HG03457 (cell line): ENCODE results near the gene VTI1A.

Experiments used
- ATAC-seq: cut with Tn5 transposase; IDR thresholded peaks from one replicate; pipeline ENCODE4 v1.9.1; 2021; ENCODE audit warnings: moderate number of reproducible peaks; ENCODE audit not compliant: unreplicated experiment

The VTI1A gene

DNA sequence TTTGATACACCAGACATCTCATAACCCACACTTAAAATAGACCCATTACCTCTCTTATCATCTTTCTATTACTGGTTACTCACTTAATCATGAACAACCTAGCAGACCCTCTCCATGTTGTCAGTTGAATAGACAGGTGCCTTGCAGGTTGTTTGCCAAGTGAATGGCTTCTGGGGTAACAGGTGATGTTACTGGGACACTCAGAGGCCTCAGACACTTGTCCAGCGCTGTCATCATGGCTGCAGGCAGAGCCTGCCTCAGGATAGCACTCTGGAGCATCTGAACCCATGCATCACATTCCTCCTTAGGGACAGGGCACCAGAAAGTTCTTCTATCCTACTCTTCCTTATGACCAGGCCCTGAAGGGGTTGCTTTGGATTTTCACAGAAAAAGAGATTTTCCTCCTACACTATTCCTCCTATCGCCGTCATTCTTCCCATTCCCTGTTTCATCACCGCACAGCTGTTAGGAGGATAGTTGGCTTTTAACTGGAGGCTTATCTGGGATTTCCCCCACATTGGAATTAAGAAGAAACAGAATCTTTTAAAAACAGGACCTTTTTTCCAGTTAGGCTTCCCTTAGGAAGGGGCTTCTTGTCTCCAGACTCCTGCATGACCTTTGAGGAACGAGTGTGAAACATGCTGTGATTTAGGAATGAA lies 182.1 kb downstream of the VTI1A start:
- no peak for ATAC-seq

DNA sequence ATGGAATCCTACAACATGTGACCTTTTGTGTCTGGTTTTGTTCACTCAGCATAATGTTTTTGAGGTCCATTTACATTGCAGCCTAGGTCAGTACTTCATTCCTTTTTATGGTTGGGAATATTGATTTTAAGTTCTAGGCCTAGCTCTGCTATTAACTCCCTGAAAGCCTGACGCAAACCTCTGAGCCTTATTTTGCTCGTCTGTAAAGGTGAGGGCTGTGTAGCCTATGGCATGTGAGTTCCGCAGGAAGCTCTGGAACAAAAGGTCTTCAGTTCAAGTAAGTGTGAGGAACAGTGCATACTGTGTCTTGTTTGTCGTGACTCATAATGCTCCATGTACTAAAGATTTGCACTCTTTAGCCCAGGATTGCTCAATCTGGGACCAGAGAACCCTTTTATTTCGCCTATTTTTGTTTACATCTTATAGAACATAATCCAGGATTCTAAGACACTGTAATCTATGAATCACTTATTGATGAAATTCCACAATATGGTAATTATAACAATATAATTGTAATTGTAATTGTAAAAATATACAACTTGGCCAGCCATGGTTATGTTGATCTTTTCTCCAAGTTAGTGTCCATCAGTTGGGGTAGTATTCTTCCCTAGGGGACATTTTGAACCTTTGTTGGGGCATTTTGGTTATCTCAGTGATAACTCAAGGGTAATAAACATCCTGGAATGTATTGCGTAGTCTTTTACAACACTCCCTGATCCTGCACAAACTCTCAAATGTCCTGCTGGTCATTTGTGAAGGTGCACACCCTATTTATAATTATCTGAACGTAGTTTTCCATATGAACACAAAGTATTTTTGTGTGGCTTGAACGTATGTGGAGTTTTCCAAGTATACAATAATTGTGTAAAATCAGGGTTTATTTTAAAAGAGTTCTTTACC lies 184.7 kb downstream of the VTI1A start:
- no peak for ATAC-seq

DNA sequence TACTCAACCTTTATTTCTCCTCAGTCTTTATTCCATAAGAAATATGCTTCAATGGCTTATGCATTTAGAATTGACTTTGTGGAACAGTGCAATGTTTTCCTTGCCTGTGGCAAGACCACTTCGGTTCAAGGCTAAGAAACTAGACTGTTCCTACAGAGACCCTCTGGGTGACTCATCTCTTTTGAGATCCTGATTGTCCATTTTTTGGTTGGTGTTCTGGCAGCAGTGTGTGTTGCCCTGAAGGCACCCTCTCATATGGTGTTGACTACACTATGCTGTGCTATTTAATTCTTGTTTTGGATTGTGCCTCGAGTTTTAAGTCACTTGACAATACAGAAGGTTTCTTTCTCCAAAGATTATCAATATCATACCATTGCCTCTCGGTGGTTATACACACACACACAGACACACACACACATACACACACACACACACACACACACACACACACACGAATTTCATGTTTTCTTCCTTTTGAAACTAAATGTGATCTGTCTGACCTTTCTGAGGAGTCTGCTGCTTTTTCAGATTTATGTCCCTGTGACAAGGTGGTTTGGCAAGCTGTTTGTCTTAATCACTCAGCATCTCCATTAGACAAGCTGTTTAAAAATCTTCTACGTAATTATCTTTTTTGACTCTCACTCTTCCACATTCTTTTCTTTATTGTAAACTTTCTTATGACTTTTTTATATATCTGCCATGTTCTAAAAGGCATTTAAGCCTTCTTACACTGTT lies 187.2 kb downstream of the VTI1A start:
- no peak for ATAC-seq

DNA sequence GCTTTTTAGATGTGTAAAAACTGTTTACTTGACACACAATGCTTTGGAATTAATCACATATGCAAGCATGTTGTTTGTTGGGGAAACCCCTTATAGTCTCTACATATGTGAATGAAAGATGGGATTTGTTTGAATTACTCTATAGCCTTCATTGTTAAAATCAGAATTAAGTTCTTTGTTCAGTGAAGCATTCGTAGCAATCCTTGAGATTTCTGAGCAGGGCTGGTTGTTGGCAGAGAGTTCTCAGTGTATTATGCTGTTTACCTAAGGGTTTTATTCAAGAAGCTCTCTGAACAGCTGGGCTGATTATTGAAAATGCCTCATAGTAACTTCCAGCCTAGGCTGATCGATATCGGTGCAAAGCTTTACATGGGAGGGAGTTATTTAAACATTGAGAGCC lies 190.9 kb downstream of the VTI1A start:
- ATAC-seq: no peak

DNA sequence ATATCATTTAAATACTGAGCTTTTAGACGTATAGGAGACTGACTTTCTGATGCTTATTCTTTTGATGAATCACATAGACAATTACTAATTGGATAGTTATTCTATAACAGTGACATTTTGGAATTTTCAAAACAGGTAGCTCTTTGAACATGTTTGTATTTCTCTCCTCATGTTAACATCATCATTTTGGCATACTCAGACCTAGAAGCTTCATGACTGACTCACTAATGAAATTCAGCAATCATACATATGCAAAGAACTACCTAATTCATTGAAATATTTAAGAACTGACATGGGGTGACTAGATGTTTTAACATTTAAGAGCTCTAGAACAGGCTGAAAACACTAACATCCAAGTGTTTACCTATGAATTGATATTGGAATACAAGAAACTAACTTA lies 192.3 kb downstream of the VTI1A start:
- ATAC-seq: no peak

DNA sequence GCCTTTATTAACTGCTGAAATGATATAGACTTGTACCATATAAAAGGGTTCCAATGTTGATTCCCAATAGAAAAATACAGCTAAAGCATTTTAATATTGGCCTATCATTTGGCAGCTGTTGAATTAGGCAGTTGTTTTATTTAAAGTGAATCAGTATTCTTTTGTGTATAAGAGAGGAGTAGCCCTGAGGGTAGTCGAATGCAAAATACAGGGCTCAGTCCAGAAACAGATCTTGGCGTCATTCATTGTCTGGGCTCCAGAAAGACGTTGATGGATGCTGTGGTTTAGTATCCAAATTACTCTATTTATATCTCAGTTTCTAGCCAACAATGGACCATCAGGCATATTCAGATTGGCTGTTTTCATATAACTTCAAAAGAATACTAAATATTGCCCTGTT lies 193.6 kb downstream of the VTI1A start:
- ATAC-seq: no peak

DNA sequence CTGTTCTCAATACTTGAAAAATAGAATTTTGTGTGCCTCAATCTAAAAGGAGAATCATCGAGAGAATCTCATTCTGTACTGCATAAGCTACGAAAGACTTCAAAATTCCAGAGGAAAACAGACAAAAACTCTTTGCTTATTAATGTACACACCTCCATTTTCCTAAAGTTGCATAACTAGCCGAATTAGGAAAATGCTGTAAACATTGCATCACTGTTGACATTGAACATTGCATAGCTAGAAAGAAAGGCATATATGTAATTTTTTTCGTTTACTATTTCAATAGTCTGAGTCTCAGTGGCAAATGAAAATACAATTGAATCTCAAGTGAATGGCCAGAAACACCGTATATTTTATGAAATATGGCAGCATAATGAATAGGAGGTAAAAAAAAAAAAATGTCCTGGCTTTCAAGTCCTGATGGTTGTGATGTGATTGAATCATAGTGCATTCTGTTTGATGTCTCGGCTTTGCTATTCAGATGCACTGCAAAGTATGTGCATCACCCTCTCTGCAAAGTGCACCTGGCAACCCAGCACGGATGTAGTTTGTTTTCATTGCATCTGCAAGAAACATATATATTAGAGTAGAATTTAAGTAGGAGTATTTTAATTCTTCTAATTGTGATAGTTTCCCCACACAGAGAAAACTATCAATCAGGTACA lies 196.7 kb downstream of the VTI1A start:
- ATAC-seq: no peak

DNA sequence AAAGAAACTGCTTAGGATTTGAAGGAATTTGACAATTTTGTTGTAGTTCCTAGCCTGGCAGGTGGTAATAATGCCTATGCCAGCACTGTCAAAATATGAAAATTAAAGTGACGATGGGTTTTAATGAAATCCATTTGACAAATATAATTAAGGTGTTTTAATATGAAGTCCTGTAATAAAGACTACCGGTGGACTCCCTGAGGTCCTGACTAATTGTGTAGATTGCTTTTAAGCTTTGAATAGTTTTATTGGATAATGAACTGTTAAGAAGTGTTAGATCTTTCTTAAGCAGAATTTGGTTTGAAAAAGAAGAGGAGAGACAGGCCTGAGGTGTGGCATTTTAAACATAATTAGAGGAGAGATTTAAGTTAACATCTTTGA lies 197.2 kb downstream of the VTI1A start:
- ATAC-seq: no peak

DNA sequence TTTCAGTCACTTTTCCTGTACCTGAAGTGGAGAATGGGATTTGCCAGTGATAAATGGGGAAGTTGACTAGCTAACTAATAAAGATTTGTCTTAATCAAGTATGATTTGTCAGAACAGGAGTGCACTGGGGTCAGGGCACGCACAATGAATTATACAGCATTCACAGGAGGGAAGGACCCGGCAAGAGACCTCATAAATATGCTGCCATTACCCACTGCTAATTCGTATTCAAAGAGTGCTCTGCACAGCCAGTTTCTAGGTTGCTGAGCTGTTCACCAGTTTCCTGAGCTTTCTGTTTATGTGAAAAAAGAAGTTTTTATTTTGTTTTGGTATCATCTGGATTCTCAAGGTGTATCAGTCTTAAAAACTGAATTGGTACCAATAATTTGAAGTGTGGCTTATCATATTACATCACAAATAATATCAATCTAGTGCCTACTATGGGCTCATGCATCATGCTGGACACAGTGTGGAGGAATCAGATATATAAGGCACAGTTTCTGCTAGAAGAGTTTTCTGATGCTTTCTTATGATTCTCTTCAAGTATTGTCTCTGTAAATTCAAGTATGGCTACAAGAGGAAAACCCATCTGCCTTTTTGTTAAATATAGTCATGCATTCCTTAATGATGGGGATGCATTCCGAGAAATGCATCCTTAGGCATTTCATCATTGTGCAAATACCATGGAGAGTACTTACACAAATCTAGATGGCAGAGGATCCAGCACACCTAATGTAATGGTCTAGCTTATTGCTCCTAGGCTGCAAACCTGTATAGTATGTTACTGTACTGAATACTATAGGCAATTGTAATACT lies 202.2 kb downstream of the VTI1A start:
- no peak for ATAC-seq

DNA sequence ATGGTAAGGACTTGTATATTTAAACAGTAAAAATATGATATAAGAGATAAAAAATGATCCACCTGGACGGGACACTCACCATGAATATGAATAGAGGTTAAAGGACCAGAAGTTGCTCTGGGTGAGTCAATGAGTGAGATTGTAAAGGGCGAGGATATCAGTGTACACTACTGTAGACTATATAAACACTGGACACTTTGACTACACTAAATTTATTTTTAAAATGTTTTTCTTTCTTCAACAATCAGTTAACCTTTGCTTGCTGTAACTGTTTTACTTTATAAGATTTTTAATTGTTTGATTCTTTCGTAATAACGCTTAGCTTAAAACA lies 202.8 kb downstream of the VTI1A start:
- no peak for ATAC-seq

DNA sequence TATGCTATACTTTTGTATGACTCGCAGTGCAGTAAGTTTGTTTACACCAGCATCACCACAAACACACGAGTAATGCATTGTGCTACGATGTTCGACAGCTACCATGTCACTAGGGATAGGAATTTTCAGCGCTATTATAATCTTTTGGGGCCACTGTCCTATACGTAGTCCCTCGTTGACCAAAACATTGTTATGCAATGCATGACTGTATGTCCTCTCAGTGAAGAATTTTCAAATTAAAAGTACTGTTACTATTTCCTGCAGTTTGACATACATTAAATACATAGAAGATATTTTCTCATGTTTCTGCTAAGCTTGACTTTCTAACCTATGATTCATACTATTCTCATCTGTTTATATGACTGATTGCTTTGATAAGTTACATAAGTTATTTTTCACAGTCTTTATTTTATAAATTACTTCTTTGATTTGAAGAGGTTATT lies 203.6 kb downstream of the VTI1A start:
- ATAC-seq: no peak

DNA sequence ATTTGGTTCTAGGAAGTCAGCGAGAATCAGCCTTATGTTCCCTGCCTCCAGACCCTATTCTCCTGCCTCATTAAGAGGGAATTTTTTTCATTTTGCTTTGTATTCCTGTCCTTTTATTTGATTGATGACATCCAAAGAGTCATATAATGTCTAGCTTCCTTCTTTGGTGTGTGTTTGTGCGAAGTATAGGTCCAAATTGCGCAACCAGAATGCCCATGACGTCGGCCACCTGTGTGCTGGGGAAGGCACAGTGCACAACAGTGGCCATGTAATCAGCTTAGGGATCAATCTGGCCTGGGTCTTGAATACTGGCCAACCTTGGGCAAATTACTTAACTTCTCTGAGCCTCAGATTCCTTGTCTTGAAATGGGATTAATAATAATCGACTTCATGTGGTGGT lies 206.2 kb downstream of the VTI1A start:
- no peak for ATAC-seq

DNA sequence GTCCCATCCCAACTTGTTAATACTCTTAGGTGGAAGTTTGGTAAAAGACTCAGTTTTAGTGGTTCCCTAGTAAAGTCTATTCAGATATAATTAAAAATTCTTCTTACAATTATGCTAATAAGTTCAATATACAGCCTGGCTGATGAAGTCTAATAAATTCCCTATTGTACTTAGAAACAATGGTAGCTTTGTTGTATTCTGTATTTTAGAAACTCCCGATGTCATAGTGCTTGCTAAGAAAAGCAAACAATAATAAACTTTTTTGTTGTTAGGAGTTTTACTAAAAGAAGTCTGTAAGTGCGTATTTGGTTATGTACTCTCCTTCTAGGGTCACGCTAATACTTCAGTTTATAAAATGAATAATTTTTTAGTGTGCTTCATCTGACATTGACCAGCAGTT lies 206.8 kb downstream of the VTI1A start:
- no peak for ATAC-seq

DNA sequence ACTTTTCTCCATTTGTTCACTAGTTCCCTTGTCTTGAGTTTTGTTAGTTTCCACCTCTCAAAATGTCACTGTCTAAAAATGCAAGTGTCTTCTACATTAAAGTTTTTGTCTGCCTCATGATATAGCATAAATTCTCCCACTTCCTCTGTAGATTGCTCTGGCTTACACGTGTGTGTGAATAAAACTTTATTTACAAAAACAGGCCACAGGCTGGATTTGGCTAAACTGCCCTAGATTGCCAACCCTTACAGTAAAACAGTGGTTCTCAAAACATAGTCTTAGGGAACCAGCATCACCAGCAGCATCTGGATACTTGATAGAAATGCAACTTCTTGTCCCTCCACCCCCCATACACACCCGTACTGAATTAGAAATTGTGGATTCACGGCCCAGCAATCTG lies 207.8 kb downstream of the VTI1A start:
- ATAC-seq: no peak

DNA sequence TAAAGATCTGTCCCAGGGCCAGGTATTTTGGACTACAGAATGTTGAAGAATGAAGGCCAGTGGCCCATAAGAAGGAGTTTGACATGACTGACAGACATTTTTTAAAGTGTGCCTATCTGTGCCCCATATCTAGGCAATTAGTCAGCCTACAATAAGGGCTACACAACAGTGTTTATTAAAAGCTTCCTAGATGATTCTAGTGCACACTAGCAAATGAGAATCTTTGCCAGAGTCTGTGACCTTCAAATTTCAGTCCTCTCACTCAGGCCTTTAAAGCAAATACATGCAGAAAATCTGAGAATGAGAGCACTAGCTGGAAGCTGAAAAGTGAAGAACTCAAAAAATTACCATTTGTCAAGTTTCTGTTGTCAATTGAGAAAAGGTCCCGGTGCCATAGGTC lies 208.7 kb downstream of the VTI1A start:
- ATAC-seq: no peak

DNA sequence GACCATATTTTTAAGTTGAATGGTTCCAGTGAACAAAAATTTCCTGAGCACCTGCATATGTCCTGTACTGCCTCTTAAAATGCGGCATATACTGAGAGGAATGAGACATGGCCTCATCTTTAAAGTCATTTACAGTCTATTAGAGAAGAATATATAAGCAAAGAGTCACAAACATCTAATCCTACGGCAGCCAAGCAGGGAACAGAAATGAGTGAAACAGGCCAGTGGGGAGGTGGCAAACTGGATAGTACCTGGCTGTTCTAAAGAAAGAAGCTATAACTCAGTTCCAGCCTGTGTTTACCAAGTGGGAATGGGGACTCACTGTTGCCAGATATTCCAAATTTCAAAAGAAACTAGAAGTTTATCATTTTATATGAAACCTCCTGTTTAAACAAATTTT lies 211.4 kb downstream of the VTI1A start:
- ATAC-seq: no peak

DNA sequence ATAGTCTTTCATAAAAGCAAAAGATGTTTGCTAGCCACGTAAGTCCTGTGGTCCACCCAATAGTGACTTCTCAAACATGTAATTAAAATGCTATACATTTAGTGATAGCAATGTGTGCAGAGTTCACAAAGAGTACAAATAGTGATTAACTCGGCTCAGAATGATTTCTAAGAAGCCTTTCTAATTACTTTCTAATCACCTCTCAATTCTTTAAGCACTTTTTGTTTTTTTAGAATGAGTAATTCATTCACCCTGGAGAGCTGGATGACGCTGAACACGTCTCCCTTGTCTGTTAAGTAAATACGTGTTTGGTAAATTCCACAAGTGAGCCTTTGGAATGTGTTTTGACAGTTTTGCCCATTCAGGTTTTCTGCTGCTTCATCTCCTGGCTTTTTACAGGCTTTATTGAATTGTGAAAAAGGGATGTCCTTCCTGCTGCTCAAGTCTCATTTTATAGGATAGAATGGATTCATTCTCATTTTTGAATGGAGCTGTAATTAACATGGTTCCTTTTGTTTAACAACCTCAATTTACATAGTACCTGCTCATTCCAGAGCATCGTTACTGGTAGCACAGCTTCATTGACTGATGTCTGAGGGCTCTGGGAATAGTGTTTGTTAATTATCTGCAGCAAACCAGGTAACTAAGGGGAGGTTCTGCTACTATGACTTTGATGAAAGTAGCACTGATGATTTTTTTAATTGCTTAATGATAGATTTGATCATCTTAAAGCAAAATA lies 212.1 kb downstream of the VTI1A start:
- no peak for ATAC-seq

DNA sequence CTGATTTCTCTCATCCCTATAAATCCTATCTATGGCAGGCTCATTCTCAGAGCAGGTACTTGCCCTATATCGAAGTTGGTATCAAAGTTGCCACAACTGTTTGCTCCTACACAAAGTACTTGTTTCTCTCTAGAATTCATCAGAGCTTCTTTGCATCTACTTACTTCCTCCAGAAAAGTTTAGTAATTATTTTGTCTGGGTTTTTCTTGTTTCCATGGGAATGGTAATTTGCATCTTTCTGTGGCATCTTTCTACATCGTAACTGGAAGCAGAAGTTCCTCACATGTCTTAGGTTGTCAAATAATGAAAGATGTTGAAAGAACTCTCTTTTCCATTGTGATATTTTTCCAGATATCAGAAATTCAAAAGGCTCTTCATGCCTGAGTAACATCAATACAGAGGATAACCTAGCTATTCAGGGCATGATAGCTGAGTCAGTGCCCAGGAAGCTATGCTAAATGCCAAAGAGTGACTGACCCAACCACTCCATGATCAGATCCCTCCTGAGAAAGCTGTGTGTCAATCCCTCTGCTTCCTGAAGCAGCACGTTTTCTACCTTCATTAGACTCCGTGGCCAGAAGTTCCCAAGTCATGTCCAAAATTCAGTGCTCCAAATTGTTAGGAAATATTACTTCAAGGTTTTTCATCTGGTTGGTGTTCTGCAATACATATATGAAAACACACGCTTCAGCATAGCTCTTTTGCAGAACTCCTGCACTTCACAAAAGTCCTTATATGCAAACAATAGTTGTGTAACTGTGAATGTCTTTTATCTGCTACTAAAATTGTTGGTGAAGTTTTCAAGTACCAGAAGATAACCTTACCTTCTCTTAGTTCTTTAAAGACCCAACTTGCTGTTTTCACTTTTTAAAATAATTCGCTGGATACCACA lies 216.5 kb downstream of the VTI1A start:
- ATAC-seq: no peak

DNA sequence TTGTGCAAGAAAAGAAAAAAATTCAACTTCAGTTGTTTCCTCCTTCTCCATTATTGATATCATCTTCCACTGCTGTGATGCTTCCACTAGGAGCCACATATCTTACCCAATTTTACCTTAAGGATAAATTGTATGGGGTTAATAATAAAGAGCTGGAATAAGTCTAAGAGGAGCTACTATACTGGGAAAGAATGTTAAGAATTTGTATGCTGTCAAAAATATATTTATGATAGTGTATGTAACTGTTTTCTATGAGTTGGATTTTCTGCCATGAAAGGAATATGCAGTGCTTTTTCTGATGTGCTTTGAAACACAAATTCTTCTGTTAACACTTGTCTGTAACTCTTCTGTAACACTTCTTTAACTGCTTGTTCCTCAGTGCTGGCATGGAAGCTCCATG lies 219.1 kb downstream of the VTI1A start:
- ATAC-seq: no peak
